Measurements from ENCODE around the gene PRKCA.

Gene PRKCA

DNA sequence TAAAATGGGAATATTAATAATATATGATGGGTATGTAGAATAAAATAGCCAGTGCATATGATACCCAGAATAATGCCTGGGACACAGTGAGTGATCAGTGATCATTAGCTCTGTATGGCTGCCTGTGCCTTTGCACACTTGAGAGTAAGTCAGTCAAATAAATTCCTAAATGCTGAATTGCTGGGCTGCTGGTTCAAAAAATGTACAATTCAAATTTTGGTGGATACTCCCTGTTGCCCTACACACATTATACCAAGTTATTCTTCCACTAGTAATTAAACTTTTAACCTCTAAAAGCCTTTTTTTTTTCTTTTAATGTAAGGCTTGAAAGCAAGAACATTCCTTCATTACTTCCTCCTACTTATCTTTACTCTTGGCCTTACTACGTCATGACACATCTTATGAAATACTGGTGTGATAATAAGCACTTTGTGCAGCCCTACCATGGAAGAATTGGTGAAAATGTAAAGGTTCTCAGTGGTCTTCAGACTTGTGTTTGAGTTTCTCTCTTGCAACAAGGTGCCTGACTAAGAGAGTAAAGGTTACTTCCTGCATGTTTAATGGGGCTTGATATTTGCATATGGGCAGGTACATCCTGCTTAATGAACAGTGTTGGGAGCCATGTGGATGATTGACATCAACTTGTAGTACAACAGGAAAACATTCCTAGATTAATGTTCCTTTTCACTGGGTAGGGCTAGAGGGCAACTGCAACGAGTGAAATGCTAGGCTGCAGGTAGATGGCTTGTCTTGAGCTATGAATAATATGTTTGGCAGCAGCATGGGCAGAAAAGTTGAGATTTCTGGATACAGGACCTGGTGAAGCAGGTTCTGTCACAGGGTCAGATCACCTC, 84.3 kb downstream of the PRKCA start:
- DNase-seq (ENCODE audit: low spot score) = no peak

DNA sequence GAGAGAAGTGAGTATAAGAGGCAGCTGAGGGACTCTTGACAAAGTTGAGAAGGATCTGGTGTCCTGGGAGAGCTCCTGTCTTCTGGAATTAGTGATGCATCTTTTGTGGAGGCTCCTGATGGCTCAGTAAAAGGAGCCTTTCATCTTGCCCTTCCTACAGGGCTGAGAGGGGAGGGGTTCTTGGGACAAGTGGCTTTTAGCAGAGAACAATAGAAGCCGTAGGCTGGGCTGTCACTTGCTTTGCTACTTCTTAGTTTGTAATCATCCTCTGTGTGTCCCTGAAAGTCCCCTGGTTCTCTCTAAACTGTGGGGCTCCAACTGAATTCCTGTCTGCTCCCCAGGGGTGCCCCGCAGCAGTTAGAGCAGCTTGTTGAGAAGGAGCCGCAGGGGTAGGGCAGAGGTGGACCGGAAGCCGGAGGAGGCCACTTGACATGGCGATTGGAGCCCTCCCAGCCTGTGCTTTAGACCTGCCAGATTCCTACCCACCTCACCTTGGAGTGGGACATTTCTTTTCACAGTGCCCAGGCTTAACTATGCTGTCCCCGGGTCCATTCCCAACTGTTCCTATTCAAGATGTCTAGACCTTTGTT, 85.1 kb downstream of the PRKCA start:
- no peak for DNase-seq (ENCODE audit: low spot score)

DNA sequence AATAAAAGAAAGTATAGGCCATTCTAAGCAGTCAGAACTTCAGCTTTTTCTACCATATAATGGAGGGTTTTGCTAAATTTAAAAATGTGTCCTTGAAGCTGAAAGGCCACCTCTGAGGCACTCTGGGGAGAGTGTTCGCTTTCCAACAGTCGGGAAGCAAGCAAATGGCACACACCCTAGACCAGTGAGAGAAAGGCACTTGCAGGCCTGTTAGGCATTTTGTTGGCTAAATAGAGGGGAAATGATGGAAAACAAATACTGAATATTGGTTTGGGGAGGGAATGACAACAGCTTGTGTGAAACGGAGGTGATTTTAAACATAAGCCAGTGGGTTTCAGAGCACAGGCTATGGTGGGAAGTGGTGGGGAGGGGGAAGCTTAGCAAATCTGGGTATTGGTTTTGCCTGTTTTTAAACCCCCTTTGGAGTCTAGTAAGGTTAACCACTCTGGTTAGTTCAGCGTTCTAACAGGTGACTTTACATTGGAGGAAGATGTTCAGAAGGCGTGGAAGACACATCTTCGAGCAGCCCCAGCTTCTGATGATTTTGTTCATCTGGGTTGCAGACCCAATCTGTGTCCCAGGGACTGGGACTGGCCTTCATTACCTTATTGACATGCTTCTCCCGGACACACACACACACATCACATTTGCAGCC, 90.5 kb downstream of the PRKCA start:
- DNase-seq (ENCODE audit: low spot score) = no peak

DNA sequence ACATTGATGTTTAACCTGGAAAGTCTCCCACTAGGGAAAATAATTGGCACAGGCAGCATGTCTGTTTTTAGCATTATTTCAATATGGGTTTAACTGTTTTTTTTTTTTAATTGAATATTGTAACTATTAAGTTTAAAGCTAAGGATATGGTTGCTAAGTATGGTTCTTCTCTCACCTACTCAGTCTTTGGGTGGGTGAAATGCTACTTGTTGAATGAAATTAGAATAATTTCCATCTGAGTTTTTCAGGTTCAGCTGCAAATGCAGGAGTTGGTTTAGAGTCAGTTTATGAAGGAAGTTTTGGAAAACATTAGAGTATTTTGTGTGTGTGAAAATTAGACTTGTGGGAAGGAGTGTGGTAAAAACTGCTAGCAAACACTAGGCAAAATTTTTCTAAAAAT, 93.5 kb downstream of the PRKCA start:
- no peak for DNase-seq (ENCODE audit: low spot score)

DNA sequence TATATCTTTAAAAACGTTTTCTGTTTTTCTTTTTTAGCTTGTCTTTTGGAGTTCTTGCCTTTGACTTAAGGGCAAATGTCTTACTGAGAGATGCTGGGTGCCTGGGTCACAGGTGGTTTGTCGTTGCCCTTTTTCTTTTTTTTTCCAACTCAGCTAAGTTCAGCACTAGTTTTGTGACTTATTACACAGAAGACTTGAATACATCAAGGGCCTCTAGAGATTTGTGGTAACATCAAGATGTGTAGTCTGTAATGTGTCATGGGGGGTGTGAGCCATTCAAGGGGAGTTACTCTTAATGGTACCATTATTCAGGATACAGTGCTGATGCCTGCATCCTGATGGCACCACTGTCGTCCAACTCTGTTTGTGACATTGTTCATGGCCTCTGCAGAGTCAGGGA, 95.1 kb downstream of the PRKCA start:
- DNase-seq (ENCODE audit: low spot score) = no peak

- no peak for DNase-seq (ENCODE audit: low spot score)
Observed at GRCh38 chr17:66398059-66398458, 95.6 kb downstream of the PRKCA start.

GRCh38 chr17:66398617-66399016, 96.2 kb downstream of the PRKCA start:
- no peak for DNase-seq (ENCODE audit: low spot score)

DNA sequence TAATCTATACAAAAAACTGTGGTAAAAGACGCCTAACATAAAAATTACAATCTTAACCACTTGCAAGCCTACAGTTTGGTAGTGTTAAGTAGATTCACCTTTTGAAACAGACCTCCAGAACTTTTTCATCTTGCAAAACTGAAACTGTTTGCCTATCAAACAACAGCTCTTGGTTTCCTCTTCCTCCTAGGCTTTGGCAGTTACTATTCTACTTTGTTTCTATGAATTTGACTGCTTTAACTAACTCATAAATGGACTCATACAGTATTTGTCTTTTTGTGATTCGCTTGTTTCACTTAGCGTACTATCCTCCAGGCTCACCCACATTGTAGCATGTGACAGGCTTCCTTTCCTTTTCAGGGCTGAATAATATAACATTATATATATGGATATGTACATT, 97.0 kb downstream of the PRKCA start:
- DNase-seq (ENCODE audit: low spot score) = peak; percentile 62

GRCh38 chr17:66400041-66400688, 97.8 kb downstream of the PRKCA start:
- peak; percentile 38 for DNase-seq (ENCODE audit: low spot score)

DNA sequence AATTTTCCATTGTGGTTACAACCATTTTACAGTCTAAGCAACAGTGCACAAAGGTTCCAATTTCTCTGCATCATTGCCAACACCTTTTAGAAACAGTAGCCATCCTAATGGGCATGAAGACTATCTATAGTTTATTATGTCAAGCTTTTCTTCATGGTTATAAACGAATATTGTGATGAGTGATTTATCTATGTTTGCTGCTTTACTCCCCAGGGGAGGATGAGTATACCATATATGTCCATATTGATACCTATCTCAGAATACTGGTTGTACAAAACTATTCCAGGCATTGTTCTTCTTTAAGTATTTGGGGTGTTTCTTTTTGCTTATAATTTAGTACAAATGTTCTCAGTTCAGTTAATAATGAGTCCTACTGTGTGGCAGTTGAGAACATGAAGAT, 98.3 kb downstream of the PRKCA start:
- DNase-seq (ENCODE audit: low spot score) = no peak

DNA sequence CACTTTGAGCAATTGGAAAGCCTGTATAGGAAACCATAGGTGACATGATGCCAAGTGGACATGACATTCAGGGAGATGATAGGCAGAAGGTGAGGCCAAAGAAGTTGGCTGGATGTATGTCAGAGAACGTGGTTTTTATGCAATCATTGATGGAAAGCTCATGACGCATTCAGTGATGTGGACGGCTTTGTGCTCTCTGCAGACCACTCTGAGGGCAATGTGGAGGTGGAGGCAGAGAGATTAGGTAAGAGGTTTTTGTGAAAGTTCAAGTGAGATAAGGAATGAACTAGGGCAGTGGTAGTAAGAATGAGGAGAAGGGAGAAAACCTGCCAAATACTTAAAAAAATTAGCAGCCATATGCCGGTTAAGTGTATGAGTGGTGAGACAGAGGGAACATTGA, 99.0 kb downstream of the PRKCA start:
- no peak for DNase-seq (ENCODE audit: low spot score)

- DNase-seq (ENCODE audit: low spot score) = no peak
Observed at GRCh38 chr17:66403846-66404556, 101.6 kb downstream of the PRKCA start.

GRCh38 chr17:66405836-66406677, 103.6 kb downstream of the PRKCA start:
- no peak for DNase-seq (ENCODE audit: low spot score)

DNA sequence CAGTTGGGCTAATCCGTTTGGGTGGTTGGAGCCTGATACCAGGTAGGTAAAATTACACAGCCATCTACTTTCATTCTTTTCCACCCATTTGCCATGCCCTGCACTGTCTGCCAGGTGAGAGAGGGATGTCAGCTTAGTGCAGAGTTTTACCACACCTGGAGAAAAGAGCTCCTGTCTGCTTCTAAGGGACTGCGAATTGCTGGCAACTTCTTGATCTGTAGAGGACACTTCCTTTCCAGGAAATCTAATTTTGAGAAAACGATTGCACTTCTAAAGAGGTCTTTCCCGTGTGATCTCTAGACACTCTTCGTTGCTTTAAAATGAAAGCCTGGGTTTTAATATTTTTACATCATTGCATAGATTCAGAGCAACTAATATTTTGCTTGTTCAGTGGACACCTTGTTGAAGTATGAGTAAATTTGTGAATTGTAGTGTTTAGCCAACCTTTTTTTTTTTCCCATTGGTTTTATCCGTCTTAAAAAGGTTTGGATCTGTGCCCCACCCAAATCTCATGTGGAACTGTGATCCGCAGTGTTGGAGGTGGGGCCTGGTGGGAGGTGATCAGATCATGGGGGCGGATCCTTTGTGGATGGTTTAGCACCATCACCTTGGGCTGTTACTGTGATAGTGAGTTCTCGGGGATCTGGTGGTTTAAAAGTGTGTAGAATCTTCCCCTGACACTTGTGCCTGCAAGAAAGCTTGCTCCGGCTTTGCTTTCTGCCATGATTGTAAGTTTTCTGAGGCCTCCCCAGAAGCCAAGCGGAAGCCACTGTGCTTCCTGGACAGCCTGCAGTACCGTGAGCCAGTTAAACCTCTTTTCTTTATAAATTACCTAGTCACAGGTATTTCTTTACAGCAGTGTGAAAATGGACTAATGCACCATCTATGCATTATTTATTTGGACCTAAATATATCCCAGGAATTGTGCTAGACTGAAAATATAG, 104.6 kb downstream of the PRKCA start:
- peak; percentile 34 for DNase-seq (ENCODE audit: low spot score)

- DNase-seq (ENCODE audit: low spot score) = no peak
Observed at GRCh38 chr17:66407864-66408263, 105.5 kb downstream of the PRKCA start.

DNA sequence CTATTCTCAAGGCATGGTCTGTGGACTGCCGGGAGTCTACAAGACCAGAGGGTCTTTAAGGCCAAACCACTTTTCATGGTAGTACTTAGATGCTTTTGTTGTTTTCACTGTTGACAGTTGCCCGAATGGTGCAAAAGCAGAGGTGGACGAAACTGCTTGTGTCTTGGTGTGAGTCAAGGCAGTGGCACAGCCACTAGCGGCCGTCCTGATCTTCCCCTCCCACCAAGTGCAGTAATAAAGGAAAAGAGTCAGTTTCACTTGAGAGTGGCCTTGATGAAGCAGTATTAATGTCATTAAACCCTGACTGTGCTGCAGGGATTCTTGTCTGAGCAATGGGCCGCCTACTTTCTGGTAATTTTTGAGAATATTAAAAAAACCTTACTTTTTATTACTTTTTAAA, 109.1 kb downstream of the PRKCA start:
- peak; percentile 33 for DNase-seq (ENCODE audit: low spot score)

- no peak for DNase-seq (ENCODE audit: low spot score)
Observed at GRCh38 chr17:66412857-66413558, 110.6 kb downstream of the PRKCA start.

- no peak for DNase-seq (ENCODE audit: low spot score)
Observed at GRCh38 chr17:66413559-66414520, 111.4 kb downstream of the PRKCA start.

Data from activated CD4-positive, alpha-beta T cell treated with anti-CD3 and anti-CD28 coated beads, Interleukin-2, Interleukin-4, amounts not matched to agents 100 ng/mL and 50 ng/mL, durations not matched to agents 16 hours and 8 hours (primary cell).